IMR-90 (cell line): ENCODE data around the gene TIGIT.

ENCODE experiments used
- CEBPB ChIP-seq: IDR thresholded peaks from 2 replicates; pipeline ENCODE4 v1.6.1; 2012; ENCODE audit warnings: low read depth, low read length, improper control_type of control experiment
- CHD1 ChIP-seq: IDR thresholded peaks from 2 replicates; pipeline ENCODE4 v1.6.1; 2012; ENCODE audit warnings: low read depth, low read length, improper control_type of control experiment
- CTCF ChIP-seq: conservative IDR thresholded peaks from 2 replicates; pipeline ENCODE4 v1.5.1; 2012; ENCODE audit warnings: mild to moderate bottlenecking, low read depth, low read length, improper control_type of control experiment
- FOS ChIP-seq: fragments of 150-350 bp; IDR thresholded peaks from 2 replicates; pipeline ENCODE4 v1.6.1; 2016; ENCODE audit warnings: low read depth, low read length
- MAZ ChIP-seq: IDR thresholded peaks from 2 replicates; pipeline ENCODE4 v1.6.1; 2012; ENCODE audit warnings: low read depth, mild to moderate bottlenecking, low read length, improper control_type of control experiment, moderate library complexity, borderline replicate concordance
- MXI1 ChIP-seq: IDR thresholded peaks from 2 replicates; pipeline ENCODE4 v1.6.1; 2012; ENCODE audit warnings: low read depth, mild to moderate bottlenecking, low read length, moderate library complexity, borderline replicate concordance
- POLR2A ChIP-seq: IDR thresholded peaks from 2 replicates; pipeline ENCODE4 v1.6.1; 2012; ENCODE audit warnings: mild to moderate bottlenecking, low read depth, low read length
- RAD21 ChIP-seq: IDR thresholded peaks from 2 replicates; pipeline ENCODE4 v1.6.1; 2012; ENCODE audit warnings: low read length, improper control_type of control experiment
- RFX5 ChIP-seq: IDR thresholded peaks from 2 replicates; pipeline ENCODE4 v1.8.0; 2012; ENCODE audit warnings: low read depth, mild to moderate bottlenecking, low read length, moderate library complexity

GRCh38 chr3:114351822-114352145 is 58.0 kb downstream of the TIGIT start:
- TF ChIP-seq CTCF, result no peak
- TF ChIP-seq MAZ, result no peak
- TF ChIP-seq FOS, result no peak
- no peak for TF ChIP-seq CEBPB
- no peak for TF ChIP-seq POLR2A
- TF ChIP-seq MXI1, result no peak
- no peak for TF ChIP-seq RAD21
- TF ChIP-seq RFX5, result no peak
- no peak for TF ChIP-seq CHD1
